Stimulated activated CD4-positive, alpha-beta T cell treated with anti-CD3 and anti-CD28 coated beads, Interleukin-2, amount 100 ng/mL, for 48 hours (primary cell): ENCODE results near the gene SPOUT1.

Experiments used
- DNase-seq, 2 donors: peaks; one replicate each; pipeline ENCODE4 v3.0.0-alpha.2; 2020

Gene SPOUT1

GRCh38 chr9:128770286-128771030 is 59.1 kb downstream of the SPOUT1 start:
- no peak for DNase-seq
